ENCODE data around the gene EFCAB3. TPM values are rescaled to one million over a fixed set of nuclear protein-coding genes. Genes with fewer than 3 reads are reported as not detected.
"Not testable (repeated sequence)": the region's sequence is repeated elsewhere in the genome, so short reads cannot be mapped to it uniquely, and the experiment has no call there.

The EFCAB3 gene
- polyA plus RNA-seq (ENCODE audit: insufficient read length), result 0.28 TPM
- long read RNA-seq, donor 1, result 0 reads
- long read RNA-seq, donor 2, result 0 reads
- long read RNA-seq, donor 3, result 0 reads
- long read RNA-seq, donor 4, result 0 reads
- long read RNA-seq, donor 5, result 0 reads
- long read RNA-seq, donor 6, partial matches to known transcripts, result 6 of 6 reads
- long read RNA-seq, donor 6, other reads (novel, unspliced or antisense), result 0 of 6 reads
- long read RNA-seq, donor 7, result 0 reads
- long read RNA-seq, donor 8, result 0 reads

DNA sequence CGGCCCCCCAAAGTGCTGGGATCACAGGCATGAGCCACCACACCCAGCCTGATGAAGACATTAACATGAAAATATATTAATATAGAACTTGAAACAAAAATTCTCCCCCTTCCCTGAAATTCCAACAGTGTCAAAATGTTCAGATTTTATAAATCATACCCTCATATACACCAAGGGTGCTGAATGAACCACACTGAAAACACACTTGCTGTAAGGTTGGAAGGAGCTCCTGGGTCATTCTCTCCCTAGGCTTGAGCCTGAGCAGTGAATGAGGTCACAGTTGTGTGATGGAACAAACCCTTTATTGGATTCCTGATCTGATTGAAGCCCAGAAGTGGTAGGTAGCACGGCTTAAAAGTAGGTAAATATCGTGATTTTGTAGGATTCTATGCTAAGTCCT, at the start of gene EFCAB3:
Gene EFCAB3 (plus strand): TSS at position 301 of the 400 bp plus-strand sequence. CDS start 2,427 bp downstream, outside the sequence.
- no peak for DNase-seq

DNA sequence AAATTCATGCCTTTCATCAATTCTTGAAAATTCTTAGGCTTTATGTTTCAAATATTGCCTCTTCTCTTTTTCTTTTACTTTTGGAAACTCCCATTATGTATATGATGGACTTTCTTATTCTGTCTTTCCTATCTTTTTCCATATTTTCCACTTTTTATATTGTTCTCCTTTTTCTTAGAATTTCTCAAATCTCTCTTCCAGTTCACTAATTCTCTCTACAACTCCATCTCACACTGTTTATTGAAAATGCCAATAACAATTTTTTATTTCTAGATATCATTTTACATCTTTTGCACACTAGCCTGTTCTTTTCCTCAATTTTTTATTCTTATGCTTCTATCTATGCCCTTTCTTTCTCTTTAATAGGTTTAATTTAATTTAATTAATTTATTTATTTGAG, 43.8 kb upstream of the EFCAB3 start:
- no peak for DNase-seq

DNA sequence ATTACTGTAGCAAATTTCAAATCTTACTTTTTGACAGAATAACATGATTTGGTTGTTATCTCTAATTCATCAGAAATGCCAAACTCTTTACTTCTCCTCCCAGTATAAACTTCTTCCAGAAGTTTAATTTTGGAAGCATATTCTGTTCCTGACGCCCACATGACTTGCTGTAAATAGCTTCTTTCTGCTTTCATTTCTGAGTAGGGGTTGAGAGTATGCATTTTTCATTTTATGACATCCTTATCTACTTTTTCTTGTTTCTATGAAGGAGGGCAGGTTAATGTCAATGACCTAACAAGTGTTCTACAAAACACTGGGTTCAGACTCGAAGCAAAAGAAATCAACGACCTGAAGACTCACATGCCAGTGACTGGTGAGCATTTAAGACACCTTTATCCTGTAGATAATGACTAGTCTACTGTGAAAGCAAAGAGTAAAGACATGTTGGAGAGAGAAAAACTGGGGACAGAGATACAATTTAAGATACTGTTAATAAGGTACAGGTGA, 36.5 kb upstream of the EFCAB3 start:
- DNase-seq, result no peak

DNA sequence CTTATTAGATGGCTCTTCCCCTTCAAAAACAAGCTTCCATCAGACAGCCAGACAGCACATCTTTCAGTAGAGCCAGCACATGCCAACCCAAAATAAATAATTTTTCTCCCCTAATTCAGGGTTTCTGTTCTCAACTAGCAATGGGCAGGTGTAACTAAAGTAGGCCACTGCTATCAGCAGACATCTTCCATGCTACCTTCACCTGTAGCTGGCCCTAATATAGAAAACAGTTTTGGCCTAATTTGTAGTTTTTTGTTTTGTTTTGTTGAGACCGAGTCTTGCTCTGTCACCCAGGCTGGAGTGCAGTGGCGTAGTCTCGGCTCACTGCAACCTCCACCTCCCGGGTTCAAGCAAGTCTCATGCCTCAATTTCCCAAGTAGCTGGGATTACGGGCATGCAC, 29.2 kb upstream of the EFCAB3 start:
- no peak for DNase-seq

DNA sequence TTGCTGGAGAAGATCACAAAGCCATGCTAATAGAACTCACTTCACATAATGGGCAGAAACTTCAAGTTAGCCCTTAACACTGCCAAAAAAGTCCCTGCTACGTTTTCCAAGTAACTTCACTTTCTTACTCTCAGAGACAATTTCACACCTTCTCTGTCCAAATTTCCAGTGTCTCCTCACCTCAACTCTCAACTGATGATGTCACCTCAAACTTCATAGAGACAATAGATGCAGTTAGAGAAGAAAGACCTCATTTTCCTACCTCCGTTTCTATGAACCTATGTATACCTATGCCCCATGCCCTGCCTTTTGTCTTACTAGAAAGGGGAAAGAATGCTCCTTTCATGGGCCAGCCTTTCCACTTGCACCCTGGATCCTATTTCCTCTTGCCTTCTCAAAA, 14.2 kb upstream of the EFCAB3 start:
- no peak for DNase-seq

DNA sequence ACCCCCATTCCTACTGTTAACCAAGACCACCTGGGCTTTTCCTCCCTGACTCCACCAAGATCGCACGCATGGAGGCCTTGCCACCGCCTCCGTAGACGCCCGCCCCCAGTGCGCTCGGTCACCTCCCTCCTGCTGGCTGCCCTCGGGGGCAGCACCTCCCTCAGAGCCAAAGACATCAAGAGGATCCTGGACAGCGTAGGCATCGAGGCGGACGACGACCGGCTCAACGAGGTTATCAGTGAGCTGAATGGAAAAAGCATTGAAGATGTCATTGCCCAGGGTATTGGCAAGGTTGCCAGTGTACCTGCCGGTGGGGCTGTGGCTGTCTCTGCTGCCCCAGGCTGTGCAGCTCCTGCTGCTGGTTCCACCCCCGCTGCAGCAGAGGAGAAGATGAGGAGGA, 1.2 kb downstream of the EFCAB3 start:
- DNase-seq, result no peak

DNA sequence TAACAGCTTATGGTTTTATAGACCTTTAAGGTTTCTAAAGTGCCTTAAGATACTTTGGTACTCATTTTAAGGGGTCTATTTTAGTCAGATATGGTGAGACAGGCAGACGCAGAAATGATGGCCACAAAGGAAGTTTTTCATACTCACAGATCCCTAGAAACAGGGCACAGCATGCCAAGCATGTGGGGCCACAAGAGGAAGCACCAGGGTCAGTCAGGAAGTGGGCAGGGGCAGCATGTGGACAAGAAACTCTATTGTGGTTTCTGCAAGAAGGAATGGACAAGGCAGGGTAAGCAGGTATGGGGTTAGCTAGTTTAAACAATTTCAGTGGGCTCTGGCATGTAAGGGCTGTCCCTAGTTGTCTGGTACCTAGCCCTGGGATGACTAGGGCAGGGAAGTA, 8.5 kb downstream of the EFCAB3 start:
- DNase-seq, result no peak

DNA sequence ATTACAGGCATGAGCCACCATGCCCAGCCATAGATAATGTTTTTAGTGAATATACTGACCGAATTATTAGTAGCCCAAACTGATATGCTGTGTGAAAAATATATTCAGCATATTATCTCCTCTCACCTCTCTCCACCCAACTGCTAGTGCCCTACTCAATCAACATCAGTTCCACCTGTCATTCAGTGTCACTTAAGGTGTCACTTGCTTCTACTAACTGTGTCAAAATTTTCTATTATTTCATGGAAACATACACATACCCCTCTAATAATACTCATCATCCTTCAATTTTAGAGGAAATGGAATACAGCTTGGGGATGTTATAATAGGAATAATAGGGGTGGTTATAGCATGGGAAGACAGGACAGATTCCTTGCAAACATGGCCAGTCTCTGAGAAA, 12.6 kb downstream of the EFCAB3 start:
- no peak for DNase-seq

DNA sequence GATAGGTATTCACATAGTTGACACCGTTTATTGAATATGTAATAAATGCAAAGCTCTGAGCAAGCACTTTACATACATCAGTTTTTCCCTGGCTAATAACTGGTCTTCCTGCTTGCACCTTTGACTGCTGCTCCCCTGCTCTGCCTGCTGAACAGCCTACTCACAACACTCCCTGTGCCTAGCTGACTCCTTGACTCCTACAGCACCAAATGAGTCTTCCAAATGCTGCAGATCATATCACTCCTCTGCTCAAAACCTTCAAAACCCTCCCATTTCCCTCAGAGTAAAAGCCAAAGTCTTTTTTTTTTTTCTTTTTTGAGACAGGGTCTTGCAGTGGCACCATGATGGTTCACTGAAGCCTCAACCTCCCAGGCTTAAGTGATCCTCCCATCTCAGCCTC, 18.5 kb downstream of the EFCAB3 start:
- no peak for DNase-seq

DNA sequence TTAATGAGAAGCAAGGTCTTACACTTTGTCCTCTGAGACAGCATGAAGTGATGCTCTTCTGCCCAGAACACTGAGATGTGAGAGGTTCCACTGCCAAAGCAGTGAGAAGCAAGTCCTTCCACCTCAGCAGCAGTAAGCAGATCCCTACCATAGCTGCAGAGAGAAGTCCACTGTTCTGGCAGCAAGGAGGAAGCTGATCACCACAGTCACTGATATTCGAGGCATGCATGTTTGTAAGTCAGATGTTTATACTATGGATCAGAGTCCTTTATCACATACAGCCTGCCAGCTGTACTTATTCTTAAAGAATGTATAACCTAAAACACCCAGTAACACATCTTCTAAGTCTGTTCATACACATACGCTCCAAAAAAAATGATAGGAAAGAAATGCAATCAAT, 25.1 kb downstream of the EFCAB3 start:
- no peak for DNase-seq

DNA sequence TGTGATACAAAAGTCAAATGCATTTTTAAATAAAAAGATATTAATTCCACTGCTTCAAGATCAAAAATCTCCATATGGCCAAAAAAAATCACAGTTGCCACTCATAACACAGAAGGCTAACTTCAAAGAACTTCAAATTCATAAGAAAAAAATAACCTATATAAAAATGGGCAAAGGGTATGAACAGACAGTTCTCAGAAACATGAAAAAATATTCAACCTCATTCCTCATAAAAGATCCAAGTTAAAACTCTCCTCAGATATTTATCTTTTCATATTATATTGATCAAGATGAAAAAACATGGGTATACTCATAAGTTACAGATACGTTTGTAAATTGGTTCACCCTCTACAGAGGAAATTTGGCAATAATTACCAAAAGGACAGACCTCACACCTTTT, 32.7 kb downstream of the EFCAB3 start:
- not testable (repeated sequence) for DNase-seq

DNA sequence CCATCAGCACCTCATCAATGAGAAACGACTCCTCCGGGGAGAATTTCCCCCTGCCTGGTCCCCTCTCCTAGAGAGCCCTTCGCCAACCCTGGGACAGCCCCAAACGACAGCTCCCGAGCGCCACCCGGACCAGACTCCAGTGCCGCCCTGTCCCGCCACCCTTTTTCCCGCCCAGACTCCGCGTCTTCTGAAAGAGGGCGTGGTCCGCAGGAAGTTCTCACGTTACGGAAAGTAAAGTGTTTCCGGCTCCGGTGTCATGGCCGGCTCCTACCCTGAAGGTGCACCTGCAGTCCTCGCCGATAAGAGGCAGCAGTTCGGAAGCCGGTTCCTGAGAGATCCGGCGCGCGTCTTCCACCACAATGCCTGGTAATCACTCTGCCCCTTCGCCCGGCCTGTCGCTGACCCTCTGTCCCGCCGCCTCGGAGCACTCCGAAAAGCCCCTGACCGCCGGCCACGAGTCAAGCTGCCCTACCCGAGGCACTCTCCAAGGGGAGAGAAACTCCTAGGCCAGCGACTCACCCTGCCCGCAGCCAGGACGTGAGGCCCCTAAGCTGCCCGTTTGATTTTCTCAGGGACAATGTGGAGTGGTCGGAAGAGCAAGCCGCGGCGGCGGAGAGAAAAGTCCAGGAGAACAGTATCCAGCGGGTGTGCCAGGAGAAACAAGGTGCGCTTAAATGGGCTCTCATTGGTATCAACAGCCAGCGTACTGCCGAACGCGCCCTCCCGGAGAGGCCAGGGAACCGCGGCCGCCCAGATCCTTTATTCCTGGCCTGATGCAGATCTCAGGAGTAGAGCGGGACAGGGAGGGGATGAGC, 43.5 kb downstream of the EFCAB3 start, which contains the start of gene METTL2A:
Gene METTL2A (plus strand): TSS at position 251 of the 815 bp plus-strand sequence. CDS start 6 bp downstream, at position 257.
- DNase-seq, result peak; percentile 81

DNA sequence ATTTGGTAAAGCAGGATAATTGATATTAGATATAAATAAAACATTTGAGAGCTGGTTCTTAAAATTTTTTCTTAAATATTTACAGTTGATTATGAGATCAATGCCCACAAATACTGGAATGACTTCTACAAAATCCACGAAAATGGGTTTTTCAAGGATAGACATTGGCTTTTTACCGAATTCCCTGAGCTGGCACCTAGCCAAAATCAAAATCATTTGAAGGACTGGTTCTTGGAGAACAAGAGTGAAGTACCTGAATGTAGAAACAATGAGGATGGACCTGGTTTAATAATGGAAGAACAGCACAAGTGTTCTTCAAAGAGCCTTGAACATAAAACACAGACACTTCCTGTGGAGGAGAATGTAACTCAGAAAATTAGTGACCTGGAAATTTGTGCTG, 45.9 kb downstream of the EFCAB3 start:
- not testable (repeated sequence) for DNase-seq

DNA sequence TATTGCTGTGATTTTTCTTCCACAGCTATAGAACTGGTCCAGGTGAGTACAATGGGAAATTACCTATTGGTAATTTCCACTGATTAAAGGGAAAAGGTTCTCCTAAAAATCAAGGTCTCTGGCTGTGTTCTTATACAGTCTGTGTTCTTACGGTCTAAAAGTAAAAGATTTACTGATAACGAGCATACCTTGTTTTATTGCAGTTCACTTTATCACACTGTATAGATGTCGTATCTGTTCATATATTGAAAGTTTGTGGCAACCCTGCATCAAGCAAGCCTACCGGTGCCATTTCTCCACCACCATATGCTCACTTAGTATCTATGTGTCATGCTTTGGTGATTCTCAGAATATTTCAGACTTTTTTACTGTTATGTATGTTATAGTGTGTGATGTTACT, 54.9 kb downstream of the EFCAB3 start:
- DNase-seq, result not testable (repeated sequence)

DNA sequence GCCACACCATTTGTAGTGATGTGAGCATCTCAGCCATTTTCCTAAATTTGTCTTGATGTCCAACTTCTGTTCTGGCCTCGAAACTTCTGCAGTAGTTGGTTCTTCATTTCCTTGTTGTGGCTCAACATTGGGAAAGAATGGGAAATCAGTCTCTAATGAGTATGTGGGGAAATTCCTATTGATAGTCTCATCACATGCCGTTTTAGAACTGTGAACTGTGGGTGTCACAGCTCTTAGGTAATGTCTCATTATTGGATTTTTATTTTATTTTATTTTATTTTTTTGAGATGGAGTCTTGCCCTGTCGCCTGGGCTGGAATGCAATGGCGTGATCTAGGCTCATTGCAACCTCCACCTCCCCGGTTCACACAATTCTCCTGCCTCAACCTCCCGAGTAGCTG, 60.8 kb downstream of the EFCAB3 start:
- DNase-seq, result not testable (repeated sequence)

DNA sequence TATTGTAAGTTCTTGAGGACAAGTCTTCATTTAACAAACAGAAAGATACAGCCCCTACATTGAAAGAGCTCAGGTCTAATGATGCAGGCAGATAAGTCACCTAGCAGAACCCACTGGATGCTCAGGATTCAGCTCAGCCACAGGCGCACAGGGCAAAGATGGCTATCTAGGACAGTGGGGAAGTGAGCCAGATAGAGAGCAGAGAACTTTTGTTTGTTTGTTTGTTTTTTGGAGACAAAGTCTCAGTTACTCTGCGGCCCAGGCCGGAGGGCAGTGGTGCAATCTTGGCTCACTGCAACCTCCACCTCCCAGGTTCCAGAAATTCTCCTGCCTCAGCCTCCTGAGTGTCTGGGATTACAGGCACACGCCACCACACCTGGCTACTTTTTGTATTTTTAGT, 63.7 kb downstream of the EFCAB3 start:
- no peak for DNase-seq

DNA sequence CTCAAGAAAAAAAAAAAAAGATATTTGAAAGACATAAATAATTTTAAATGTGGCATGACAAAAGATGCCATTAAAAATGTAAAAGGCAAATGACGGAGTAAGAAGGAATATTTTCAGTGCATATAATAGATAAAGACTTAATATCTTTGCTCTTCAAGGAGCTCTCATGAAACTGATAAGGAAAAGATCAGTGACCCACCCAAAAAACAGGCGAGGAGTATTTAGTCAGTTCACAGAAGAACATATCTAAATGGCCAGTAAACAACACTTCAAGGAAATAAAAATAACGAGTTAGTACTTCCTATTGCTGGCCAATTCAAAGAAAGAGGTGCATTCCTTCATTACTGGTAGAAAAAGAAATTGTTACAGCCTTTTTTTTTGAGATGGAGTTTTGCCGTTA, 65.4 kb downstream of the EFCAB3 start:
- DNase-seq, result not testable (repeated sequence)

DNA sequence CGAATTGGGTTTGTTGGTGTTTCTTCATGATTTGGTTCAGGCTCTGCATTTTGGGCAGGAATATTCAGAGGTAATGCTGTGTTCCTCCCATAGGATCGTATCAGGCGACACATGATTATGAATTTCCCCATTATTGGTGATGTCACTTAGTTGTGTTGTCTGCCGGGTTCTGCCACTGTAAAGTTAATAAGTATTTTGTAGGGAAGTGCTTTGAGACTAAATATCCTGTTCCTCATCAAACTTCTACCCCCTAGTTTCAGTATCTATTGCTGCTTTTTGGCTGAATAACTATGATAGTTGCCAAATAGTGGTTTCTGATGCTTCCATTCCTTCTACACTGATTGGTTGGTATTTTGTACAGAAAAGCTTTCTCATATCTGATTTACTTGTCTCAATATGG, 71.8 kb downstream of the EFCAB3 start:
- DNase-seq, result not testable (repeated sequence)

DNA sequence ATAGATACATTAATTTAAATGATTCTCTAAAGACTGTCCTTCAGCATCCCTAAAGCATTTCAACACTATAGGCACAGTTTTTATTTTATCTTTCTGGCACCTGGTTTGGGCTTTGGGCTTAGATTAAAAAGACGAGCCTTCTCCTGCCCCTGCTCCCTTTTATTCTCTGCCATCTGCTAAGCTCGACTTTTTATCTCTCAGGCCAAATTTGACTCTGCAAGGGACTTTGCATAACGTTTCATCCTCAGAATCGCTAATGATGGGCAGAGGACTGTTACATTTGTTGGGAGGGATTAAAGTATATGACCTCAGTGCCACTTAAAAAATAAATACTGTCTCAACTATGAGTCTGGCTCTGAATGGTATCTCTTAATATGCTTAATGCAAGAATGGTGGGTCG, 72.7 kb downstream of the EFCAB3 start:
- not testable (repeated sequence) for DNase-seq

DNA sequence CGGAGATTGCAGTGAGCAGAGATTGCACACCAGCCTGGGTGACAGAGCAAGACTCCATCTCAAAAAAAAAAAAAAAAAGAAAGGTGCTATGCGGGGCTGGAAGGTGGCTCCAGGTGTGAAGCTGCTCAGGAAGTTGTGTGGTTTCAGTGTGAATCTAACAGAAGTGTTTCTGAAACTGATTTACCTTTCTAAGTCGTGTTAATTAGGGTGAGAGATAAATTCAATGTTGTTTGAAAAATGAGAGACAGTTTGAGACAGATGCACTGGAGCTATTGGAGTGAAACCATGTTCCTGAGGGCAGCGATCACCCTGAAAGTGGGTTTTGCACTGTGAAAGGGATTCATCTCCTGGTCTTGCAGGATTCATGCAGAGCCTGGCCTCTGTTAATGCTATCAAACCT, 73.3 kb downstream of the EFCAB3 start:
- not testable (repeated sequence) for DNase-seq

DNA sequence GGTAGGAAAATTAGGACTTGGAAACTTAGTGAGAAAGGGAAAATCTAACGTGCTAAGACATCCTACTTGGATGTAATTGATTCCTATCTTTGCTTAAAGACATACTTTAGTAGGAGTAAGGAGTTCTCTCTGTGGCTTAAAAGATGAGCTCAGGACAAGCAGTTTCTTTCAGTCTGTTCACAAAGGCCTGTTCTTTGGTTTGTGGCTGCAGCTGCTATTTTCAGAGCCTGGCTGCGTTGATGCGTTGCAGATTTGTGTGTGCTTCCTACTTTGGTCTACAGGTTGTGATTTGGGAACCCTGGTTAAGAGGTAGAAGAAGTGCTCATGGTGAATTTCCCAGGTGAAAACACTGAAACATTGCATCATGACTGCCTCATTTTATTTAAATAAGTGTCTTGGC, 73.8 kb downstream of the EFCAB3 start:
- not testable (repeated sequence) for DNase-seq

DNA sequence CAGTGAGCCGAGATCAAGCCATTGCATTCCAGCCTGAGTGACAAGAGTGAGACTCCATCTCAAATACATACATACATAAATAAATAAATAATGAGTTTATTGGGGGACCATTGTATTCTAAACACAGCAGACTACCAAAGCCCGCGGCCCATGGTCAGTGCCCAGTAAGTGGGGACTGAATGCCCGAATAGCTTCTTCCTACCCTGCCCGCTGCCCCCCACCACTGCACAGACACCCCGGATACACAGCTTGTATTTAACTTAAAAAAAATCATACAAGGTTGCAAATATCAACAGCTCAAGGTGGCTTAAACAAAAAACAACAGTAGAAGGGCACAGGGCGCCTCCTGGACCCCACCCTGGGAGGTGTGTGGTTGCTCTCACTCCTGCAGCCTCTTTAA, 75.7 kb downstream of the EFCAB3 start:
- no peak for DNase-seq

DNA sequence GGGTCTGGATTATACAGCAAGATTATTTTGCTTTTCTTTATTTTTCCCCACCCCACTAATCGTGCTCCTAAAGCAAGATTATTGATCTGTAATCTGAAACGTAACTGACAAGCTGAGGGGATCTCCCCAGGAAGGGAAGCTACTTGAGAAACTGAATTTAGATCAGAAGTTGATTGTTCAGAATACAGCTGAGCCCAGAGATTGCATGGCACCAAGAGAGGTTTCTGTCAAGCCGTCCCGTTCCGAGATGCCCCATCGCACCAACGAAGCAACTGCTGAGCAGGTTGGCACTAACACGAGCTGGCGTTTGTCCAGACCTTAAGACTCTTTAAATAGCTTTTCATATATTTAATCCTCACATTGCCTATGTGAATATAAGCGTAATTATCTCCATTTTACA, 78.1 kb downstream of the EFCAB3 start:
- not testable (repeated sequence) for DNase-seq

All from left kidney (tissue), 8 donors.